ENCODE measurements around the gene FHOD1.

The FHOD1 gene

GRCh38 chr16:67277294-67277998 is 30.2 kb upstream of the FHOD1 start:
- no peak for DNase-seq

GRCh38 chr16:67275321-67275720 is 28.0 kb upstream of the FHOD1 start:
- no peak for DNase-seq

- DNase-seq, result no peak
Observed at GRCh38 chr16:67271446-67271845, 24.2 kb upstream of the FHOD1 start.

GRCh38 chr16:67270931-67271338 is 23.7 kb upstream of the FHOD1 start:
- DNase-seq, result no peak

- no peak for DNase-seq
Observed at GRCh38 chr16:67269766-67270165, 22.5 kb upstream of the FHOD1 start.

- DNase-seq, result no peak
Observed at GRCh38 chr16:67268136-67268579, 20.9 kb upstream of the FHOD1 start.

GRCh38 chr16:67265834-67266233 is 18.6 kb upstream of the FHOD1 start:
- DNase-seq, result no peak

GRCh38 chr16:67264866-67265265 is 17.6 kb upstream of the FHOD1 start:
- DNase-seq, result no peak

- no peak for DNase-seq
Observed at GRCh38 chr16:67264277-67264676, 17.0 kb upstream of the FHOD1 start.

GRCh38 chr16:67263201-67263600 is 15.9 kb upstream of the FHOD1 start:
- DNase-seq, result no peak

- DNase-seq, result peak in 1 of 5 donors; percentile 34
Observed at GRCh38 chr16:67260426-67261063, 13.3 kb upstream of the FHOD1 start.

GRCh38 chr16:67259705-67260104 is 12.4 kb upstream of the FHOD1 start:
- no peak for DNase-seq

GRCh38 chr16:67258161-67258835 is 11.0 kb upstream of the FHOD1 start:
- DNase-seq, result no peak

- no peak for DNase-seq
Observed at GRCh38 chr16:67257486-67258160, 10.3 kb upstream of the FHOD1 start.

GRCh38 chr16:67256701-67257230 is 9.5 kb upstream of the FHOD1 start:
- DNase-seq, result no peak

- no peak for DNase-seq
Observed at GRCh38 chr16:67255553-67256221, 8.4 kb upstream of the FHOD1 start.

- DNase-seq, result no peak
Observed at GRCh38 chr16:67254801-67255552, 7.7 kb upstream of the FHOD1 start.

- no peak for DNase-seq
Observed at GRCh38 chr16:67252609-67253497, 5.6 kb upstream of the FHOD1 start.

GRCh38 chr16:67250045-67250327 is 2.7 kb upstream of the FHOD1 start:
- no peak for DNase-seq

GRCh38 chr16:67249178-67250044 is 2.1 kb upstream of the FHOD1 start:
- no peak for DNase-seq

Data from T-helper 1 cell (primary cell).